ENCODE data around the gene MRGPRF.

Gene MRGPRF

DNA sequence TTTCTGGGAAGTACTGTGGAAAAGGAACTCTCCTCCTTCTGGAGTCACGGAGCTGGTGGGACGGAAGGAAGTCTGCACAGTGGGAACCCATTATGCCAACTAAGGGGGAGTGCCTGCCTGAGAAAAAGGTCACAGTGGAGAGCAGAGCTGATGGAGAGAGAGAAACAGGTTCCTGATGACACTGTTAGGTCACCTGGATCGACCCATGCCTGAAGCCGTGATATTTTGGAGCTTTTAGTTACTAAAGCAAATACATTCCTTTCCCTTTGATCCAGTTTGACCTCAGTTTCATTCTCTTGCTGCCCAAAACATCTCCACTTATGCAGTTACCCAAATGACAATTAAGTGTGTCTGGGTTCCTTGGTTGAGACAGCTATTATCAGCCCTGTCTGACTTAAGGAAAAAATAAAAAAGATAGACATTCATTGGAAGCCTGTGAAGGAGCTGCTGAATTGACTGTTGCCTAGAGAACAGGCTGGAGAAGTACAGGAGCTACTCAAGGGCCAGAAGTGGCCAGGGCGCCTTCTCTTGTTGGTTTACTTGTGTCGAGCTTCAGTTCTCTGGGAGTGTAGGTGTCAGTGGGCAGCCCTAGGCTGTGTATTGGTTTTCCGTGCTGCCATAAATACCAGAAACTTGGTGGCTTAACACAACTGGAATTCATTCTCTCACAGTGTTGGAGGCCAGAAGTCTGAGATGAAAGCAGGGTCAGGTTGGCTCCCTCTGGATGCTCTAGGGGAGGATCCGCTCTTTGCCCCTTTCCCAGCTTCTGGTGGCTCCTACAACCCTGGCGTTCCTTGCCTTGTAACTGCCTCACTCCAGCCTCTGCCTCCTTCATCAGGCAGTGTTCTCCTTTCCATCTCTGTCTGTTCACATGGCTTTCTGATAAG is 45.9 kb downstream of the MRGPRF start:
- H3K4me3 ChIP-seq (ENCODE audit: low read depth, low read length): no peak overlapping the region

DNA sequence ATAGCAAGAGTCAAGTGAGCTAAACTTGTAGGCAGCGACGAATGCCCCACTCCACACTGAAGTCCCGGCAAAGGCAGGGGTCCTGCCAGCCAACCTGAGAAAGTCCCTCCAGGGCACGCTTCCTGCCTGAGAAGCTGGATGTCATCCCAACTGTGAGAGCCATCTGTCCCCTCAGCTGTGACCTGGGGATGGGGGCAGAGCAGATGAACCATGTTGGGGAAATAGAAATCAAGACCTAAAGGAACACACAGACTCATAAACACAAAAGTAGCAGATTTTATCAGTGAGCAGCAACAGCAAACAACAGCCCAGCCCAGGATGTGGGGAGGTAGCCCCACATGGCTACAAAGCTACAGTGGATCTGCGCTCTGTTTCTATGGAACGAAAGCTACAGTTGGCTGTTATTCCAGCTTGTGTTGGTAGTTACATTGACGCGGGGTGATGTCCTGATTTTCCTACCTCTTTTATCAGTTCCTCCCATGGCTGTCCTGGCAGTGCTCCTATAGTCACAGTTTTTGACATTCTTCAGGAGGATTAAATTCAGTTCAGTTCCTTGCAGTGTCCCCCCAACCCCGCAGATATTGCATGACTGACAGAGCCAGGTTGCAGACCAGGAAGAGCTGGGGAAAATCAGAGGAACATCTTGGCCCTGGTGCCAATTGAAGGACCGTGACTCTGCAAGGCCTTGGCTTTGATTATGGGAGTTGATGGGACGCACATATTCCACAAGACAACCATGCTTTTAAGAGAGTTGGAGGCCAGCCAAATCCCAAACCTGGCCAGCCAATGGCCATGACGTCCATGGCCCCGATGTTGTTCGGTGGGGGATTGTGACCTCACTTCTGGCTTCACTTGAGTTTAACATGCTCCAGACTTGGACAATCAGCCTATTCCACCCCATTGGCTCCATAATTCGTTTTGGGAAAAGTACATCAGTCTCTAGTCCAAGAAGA is 46.9 kb downstream of the MRGPRF start:
- H3K4me3 ChIP-seq (ENCODE audit: low read depth, low read length): no peak overlapping the region

DNA sequence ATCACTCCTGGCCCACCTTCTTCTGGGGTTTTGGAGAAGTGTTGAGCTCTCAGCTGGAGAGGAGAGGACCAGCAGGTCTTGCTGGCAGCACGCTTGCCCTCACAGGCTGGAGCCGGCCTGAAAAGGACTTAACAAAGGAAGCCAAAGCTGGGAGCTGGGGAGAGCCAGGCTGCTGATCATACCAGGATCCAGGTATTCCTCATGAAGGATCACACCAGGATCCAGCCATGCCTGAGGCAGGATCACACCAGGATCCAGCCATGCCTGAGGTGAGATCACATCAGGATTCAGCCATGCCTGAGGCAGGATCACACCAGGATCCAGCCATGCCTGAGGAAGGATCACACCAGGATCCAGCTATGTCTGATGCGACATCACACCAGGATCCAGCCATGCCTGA is 49.3 kb downstream of the MRGPRF start:
- H3K4me3 ChIP-seq (ENCODE audit: low read depth, low read length): no peak overlapping the region

DNA sequence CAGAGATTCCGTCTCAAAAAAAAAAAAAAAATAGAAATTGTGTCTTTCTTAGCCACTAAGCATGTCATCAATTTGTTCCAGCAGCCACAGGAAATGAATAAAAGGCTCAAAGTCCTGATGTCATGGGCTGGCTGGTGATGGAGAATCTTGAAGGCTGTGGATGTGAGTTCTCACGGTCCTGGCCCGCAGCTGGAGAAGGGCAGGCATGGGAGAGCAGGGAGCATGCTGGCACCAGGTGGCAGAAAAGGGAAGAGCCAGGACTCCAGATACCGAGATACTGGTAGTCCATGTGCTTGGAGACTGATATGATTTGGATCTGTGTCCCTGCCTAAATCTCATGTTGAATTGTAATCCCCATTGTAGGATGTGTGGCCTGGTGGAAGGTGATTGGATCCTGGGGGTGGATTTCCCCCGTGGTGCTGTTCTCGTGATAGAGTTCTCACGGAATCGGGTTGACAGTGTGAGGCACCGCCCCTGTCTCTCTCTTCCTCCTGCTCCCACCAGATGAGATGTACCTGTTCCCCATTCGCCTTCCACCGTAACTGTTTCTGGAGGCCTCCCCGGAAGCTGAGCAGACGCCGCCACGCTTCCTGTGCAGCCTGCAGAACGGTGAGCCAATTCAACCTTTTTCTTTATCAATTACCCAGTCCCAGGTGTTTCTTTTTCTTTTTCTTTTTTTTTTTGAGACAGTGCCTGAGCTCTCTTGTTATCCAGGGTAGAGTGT is 50.4 kb downstream of the MRGPRF start:
- no peak overlapping the region for H3K4me3 ChIP-seq (ENCODE audit: low read depth, low read length)

DNA sequence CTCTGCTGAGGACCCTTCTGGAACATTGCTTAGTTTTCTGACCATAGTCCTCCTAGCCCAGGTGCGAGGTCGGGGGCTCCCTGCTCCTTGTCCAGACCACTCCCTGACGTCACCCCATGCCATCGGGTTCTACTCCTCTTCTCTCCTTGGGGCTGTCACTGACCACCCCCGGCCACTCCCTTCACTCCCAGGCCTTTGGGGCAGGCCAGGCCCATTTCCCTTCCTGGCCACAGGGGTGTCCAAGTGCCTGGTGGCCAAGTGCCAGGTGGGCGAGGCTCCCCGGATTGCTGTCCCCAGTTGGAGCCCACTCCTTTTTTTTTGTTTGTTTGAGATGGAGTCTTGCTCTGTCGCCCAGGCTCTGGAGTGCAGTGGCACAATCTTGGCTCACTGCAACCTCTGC is 51.8 kb downstream of the MRGPRF start:
- no peak overlapping the region for H3K4me3 ChIP-seq (ENCODE audit: low read depth, low read length)

DNA sequence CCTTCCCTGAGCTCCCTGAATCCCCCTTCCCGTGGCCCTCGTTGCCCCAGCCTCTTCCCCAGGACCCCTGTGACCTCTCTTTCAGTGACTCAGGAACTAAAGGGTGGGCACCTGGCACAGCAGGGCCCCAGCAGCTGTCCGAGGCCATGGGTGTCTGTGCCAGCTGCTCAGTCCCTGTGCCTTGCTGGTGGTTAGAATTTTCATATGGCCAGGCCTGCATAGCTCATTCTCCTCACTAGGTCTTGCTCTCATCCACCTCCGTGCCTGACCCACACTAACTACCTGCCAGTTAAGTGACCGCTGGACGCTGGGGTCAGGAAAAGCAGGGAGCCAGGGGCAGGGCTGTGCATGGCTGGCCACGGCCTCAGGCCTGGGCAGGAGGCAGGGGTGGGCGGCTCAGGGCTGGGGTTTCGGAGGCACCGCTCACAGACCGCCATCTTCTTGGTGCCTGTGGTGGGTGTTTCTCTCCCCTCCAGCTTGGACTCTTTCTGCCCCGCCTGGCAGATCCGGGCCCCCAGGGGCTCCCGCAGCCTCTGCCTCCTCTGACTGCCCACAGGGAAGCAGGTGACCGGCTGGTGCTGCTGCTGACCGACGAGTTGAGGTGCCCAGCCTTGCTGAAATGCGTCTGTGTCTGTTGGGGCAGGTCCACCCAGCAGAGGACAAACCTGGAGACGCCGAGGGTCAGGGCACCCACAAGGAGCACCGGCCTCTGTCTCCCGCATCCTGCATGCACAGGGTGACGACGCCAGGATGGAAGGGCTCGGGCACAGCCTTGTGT is 52.6 kb downstream of the MRGPRF start:
- H3K4me3 ChIP-seq (ENCODE audit: low read depth, low read length): no peak overlapping the region

DNA sequence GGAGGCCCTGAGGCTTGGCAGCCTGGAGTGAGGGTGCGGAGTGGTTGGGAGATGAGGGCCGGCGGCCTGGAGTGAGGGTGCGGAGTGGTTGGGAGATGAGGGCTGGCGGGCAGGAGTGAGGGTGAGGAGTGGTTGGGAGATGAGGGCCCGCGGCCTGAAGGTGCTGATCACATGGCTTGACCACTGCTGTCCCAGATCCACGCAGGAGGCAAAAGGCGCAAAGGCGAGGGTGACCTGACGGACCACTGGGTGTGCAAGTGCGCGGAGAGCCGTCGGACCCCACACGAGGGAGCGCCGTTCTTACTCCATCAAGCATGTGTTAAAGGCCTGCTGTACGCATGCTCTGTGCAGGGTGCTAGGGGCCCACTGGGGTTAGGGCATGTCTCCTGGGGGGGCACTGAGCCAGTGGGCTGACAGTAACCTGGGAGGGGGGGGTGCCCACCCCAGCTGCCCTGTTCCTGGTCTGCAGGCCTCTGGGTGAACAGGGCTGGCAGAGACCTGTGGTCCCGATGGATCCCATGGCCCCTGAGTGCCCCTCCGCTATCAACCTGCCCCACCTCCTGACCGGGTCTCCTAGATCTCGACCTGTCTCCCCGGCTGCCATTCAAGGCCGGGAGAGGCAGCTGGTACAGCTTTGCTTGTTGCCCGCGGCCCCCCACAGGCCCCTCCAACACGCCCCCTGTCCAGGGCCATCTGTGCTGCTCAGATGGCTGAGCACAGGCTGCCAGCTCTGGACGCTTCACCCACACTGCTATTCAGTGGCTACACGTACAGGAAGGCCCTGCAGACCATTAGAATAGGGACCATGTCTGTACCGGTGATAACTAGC is 53.4 kb downstream of the MRGPRF start:
- H3K4me3 ChIP-seq (ENCODE audit: low read depth, low read length): no peak overlapping the region

DNA sequence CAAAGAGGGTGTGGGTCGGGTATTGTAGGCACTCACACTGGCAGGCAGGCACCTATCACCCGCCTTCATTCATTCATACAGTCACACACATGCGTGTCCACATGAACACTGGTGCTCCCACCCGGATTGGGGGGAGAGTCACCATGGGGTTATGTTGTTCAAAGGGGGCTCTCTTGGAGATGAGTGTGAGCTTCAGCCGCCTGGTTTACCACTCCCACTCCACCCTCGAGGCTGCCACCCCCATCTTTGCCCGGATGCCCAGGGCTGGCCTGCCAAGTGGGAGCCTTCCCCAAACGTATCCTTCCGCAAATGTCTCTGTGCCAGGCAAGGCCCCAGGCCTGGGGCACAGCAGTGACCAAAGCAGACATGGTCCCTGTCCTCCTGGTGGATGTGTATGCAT is 54.8 kb downstream of the MRGPRF start:
- no peak overlapping the region for H3K4me3 ChIP-seq (ENCODE audit: low read depth, low read length)

DNA sequence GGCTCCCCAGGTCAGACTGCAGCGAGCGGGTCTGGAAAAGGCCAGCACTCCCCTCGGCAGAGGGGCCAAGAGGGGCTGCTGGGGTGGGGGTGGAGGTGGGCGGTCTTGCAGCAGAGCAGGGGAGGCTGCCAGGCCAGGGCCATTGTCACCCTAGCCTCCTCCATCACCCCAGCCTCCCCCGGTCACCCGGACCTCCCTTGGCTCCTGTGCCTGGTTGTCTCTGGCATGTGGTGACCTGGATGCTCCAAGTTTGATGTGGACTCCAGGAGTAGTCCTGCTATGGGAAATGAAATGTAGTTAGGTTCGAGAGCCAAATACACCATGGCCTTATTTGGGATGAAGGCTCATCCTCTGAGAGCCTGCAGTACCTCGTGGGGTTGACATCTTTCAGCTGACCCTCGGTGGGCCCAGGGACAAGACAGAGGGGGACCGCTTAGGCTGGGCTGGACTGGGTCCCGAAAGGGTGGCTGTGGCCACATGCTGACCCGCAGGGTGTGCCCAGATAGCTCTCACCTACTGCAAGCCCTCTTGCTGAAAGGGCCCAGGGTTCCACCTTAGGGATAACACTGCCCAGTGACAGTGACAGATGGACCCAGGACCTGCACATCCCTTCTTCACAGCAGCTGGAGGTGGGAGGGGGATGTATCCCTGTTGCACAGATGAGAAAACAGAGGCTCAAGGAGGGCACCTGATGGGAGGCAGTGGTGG is 56.3 kb downstream of the MRGPRF start:
- no peak overlapping the region for H3K4me3 ChIP-seq (ENCODE audit: low read depth, low read length)

DNA sequence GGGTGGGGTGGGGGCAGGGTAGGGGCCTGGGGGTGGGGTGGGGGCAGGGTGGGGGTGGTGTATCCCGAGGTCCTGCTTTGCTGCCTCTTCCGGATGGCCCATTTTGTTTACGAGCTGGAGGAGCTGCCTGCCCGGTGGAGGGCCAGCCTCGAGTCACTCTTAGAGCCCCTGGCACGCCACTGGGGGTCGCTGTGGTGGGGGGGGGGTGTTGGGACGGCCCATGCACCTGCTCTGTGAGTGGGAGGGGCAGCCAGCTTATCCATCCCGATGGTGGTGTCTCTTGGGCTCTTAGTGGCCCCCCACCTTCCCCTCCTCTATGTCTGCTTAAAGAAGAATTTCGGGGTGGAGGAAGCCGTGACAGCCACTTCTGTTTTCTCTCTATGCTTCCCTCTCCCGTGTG is 56.9 kb downstream of the MRGPRF start:
- no peak overlapping the region for H3K4me3 ChIP-seq (ENCODE audit: low read depth, low read length)

DNA sequence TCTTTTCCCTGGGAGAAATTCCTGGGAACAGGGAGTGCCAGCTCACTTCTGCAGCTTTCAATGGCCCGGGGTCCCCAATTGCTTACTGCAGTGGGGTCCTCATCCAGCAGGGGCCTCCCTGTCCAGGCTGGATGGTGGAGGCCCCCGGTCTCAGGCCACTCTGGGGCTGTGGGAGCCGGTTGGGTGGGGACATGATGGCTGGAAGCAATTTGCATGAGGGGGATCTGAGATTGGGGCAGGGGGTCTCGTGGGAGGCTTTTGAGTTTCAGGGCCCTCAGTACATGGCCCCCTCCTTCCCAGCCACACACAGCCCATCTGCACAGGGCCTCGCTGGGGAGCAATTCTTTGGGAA is 57.5 kb downstream of the MRGPRF start:
- H3K4me3 ChIP-seq (ENCODE audit: low read depth, low read length): no peak overlapping the region

DNA sequence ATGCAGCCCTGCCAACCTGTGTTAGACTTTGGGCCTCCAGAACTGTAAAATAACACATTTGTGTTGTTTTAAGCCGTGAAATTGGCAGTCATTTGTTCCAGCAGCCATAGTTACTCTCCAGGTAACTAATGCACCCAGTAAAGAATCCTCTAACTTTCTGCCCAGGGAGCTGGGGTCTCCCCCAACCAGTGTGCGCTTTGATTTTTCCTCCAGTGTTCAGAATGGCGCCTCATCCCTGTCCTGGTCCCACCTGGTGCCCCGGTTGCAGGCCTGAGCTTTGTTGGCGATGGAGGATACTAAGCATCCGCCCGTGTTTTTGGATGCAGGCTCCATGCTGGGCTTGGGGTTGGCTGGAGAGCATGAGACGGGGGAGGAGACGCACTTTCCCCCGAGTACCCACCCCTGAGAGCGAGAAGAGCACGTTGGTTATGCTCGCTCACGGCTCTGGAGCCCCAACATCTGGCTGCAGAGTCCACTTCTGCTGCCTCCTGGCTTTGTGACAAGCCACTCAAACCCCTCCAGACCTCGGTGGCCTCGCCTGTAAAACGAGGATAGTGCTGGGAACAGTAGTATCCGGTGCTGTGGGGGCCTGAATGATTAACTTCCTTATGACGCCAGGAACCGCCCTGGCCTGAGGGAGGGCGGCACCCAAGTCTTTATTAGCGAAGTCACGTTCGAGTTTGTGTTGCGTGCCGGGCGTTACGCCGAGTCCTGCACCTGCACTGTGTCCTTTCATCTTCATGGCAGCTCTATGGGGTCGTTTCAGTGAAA is 58.0 kb downstream of the MRGPRF start:
- H3K4me3 ChIP-seq (ENCODE audit: low read depth, low read length): no peak overlapping the region

Measured in iPS-11a (cell line).